Measurements from ENCODE around the gene PPIE. TPM values are rescaled to one million over a fixed set of nuclear protein-coding genes. Genes with fewer than 3 reads are reported as not detected.

Gene PPIE
- total RNA-seq, 2 donors from 2014 or later = 57.2 to 60.2 TPM

DNA sequence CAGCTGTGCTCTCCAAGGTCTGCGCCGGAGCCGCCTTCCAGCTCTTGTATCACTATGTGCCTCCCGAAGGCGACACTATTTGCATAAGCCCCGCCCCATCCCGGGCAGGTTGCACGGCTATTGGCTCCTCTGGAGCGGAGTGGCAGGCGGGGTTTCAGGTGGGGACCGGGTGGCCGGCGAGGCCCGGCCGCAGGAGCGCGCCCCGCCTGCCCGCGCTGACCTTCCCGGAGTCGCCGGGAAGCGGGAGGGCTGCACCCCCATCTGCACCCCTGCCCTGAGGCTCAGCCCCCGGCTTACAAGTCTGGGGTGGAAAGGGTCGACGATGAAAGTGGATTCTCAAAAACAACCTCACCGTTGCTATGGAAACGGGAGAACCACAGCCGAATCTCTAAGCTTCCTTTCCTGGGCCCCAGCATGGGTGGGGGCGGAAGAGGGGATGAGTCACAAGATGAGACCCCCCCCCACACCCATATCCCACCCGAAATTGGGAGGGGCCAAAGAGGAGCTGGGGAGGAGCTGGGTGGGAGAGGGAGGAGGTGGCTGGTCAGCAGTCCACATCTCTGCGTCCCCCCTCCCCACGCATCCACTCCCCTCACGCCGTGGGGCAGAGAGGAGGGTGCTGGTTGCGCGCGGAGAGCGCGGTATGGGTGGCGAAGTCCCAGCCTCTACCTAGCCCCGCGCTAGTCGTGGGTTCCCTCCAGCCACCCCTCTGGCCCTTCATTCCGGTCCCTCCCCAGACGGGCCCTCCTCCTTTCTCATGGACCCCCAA lies 47.1 kb upstream of the PPIE start, which contains the start of gene HPCAL4:
Gene HPCAL4 (minus strand): TSS at position 51 of the 769 bp plus-strand sequence. CDS start 6,830 bp downstream, outside the sequence.
- TF ChIP-seq, protein P1, sequence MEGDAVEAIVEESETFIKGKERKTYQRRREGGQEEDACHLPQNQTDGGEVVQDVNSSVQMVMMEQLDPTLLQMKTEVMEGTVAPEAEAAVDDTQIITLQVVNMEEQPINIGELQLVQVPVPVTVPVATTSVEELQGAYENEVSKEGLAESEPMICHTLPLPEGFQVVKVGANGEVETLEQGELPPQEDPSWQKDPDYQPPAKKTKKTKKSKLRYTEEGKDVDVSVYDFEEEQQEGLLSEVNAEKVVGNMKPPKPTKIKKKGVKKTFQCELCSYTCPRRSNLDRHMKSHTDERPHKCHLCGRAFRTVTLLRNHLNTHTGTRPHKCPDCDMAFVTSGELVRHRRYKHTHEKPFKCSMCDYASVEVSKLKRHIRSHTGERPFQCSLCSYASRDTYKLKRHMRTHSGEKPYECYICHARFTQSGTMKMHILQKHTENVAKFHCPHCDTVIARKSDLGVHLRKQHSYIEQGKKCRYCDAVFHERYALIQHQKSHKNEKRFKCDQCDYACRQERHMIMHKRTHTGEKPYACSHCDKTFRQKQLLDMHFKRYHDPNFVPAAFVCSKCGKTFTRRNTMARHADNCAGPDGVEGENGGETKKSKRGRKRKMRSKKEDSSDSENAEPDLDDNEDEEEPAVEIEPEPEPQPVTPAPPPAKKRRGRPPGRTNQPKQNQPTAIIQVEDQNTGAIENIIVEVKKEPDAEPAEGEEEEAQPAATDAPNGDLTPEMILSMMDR (IDR thresholded peaks at IDR 0.05) = no peak
- TF ChIP-seq POLR2A (IDR thresholded peaks at IDR 0.05) (peak; percentile 61), POLR2AphosphoS5 (IDR thresholded peaks at IDR 0.05) (peak; percentile 74)
- peak within 1 kb of the TSS; percentile 23 to 29 for H3K4me3 ChIP-seq
- no peaks in the 10 kb centered on the region for H3K9me3 ChIP-seq
- intact Hi-C loops (cut with DNase I) = no loop called here
- DNase-seq (ENCODE audit: low spot score) = peak; percentile 87
- no peaks in the 10 kb centered on the region for H3K27me3 ChIP-seq (replicated peaks; ENCODE audit: insufficient read depth)
- WGBS = 3% methylated on average over 41 of the region's 47 CpGs
- no peaks in the 10 kb centered on the region for H3K36me3 ChIP-seq
- H3K4me1 ChIP-seq (replicated peaks) = no peaks in the 10 kb centered on the region
- H3K27ac ChIP-seq = no peak within 1 kb of the TSS

DNA sequence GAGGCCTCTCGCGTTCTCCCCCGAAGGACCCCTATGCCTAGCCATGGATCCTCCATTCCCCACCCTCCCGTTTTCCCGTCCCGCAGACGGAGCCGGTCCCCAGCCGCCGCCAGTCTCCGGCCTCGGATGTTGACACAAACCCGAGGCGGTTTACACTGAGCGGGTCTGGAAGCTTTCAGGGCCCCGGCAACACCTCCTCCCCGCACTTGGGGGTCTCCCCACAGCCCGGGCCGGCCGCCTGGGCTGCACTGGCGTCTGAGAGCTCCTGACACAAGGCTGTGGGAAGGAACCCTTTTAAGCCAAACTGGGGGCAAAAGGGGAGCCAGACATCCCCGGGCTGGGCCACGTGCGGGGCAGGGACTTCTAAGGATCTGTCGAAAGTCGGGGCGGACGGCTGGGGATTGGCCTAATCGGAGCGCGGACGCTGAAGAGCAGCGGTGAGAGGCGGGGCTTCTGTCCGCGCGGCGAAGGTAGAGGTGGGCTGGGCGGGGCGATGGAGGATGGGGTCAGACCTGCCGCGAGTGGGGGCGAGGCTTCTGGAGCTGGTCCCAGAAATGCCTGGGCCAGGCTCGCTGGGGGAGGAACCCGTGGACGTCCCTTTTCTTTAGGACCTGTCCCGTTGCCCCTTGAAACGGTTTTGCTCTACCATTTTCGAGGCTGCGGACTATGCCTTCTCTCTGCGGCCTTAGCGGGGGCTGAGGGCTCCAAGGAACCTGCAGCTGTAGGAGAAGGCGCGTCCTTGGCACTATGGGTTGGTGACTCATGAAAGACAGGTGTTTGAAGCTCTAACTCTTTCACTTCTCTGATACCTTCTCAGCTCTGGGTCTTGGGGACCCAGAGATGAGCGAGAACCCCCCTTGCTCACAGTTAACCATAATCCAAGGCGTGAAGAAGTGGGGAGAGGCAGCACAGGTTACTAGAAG lies 46.3 kb upstream of the PPIE start:
- 22% methylated on average over 21 of the region's 56 CpGs for WGBS
- no peak for DNase-seq (ENCODE audit: low spot score)
- Histone ChIP-seq H3K4me1 (replicated peaks) (no peaks in the 10 kb centered on the region), H3K27ac (no peak overlapping the region), H3K27me3 (replicated peaks; ENCODE audit: insufficient read depth) (no peaks in the 10 kb centered on the region), H3K4me3 (peak overlapping the region; percentile 23 to 29), H3K36me3 (no peaks in the 10 kb centered on the region), H3K9me3 (no peaks in the 10 kb centered on the region)
- intact Hi-C loops (cut with DNase I) = no loop called here
- no peak for TF ChIP-seq POLR2AphosphoS5 (IDR thresholded peaks at IDR 0.05)
- TF ChIP-seq, protein P1 (IDR thresholded peaks at IDR 0.05) = no peak

DNA sequence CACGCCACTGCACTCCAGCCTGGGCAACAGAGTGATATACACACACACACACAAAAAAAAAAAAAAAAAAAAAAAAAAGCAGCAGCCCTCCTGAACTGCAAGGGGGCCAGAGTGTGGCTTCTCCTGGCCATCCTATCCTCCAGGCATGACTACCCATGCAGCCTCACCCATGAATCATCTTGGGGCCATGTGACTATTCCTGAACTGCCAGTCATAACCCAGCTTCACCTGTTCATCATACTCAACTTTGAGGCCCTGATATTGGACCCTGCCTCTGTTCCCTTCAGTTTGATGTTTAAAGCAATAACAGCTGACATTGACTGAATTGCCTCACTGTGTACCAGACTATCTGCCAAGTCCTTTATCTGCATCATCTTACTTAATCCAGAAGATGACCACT lies 44.7 kb upstream of the PPIE start:
- Histone ChIP-seq H3K4me3 (no peak overlapping the region), H3K9me3 (no peaks in the 10 kb centered on the region), H3K27ac (no peak overlapping the region), H3K36me3 (no peaks in the 10 kb centered on the region), H3K4me1 (replicated peaks) (no peaks in the 10 kb centered on the region), H3K27me3 (replicated peaks; ENCODE audit: insufficient read depth) (no peaks in the 10 kb centered on the region)
- 89% methylated on average over 1 of the region's 1 CpG for WGBS
- intact Hi-C loops (cut with DNase I) = no loop called here
- DNase-seq (ENCODE audit: low spot score) = no peak
- no peak for TF ChIP-seq POLR2AphosphoS5 (IDR thresholded peaks at IDR 0.05)
- TF ChIP-seq, protein P1 (IDR thresholded peaks at IDR 0.05) = no peak
- no peak for TF ChIP-seq POLR2A (IDR thresholded peaks at IDR 0.05)

DNA sequence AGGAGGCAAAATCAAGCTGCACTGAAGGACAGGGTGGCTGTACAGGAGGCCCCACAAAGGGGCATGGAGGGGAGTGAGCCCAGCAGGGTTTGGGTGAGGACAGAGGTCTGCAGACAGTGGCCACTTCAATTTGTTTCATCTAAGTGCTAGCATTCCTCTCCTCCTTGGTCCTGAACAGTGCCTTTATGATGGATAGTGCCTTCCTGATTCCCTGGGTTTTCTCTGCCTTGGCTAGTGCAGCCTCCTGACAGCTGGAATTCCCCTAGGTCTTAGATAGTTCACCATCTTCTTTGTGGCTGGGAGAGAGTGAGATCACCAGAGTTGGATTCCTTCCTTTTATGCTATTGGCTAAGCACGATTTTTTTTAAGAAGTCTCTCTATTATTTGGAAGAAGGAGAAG lies 43.7 kb upstream of the PPIE start:
- Histone ChIP-seq H3K9me3 (no peaks in the 10 kb centered on the region), H3K4me3 (no peak overlapping the region), H3K36me3 (no peaks in the 10 kb centered on the region), H3K4me1 (replicated peaks) (no peaks in the 10 kb centered on the region), H3K27ac (no peak overlapping the region), H3K27me3 (replicated peaks; ENCODE audit: insufficient read depth) (no peaks in the 10 kb centered on the region)
- no peak for TF ChIP-seq POLR2AphosphoS5 (IDR thresholded peaks at IDR 0.05)
- TF ChIP-seq POLR2A (IDR thresholded peaks at IDR 0.05) = no peak
- TF ChIP-seq, protein P1 (IDR thresholded peaks at IDR 0.05) = no peak
- WGBS = 29% methylated on average over 1 of the region's 1 CpG
- DNase-seq (ENCODE audit: low spot score) = no peak
- intact Hi-C loops (cut with DNase I) = no loop called here

All from prostate gland (tissue), 2 donors.